GM18870 (cell line): ENCODE results near the gene ARL13B.

ENCODE experiments used
- ATAC-seq: cut with Tn5 transposase; IDR thresholded peaks from one replicate; pipeline ENCODE4 v1.9.1; 2021; ENCODE audit warnings: moderate library complexity; ENCODE audit not compliant: unreplicated experiment

The ARL13B gene

DNA sequence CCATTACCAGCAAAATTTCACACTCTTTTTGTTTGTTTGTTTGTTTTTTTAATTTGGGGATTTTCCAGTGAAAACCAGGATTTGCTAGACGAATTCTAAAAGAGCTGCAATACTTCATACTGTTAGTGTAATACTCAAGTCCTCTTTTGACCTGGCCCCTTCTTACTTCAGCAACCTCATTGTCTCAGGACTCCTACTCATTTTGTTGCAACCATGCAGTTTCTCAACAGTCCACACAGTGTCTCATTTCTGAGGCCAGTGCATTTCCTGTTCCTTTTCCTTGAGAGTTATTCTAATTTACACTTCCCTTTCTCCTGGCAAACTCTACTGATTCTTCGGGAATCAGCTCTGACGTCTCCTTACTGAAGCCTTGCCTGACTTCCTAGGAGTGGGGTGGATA is 118.5 kb downstream of the ARL13B start:
- ATAC-seq: no peak

GRCh38 chr3:94099311-94099710 is 119.4 kb downstream of the ARL13B start:
- no peak for ATAC-seq

- no peak for ATAC-seq
Measured at GRCh38 chr3:94101860-94102259, 121.9 kb downstream of the ARL13B start.
